SU-DHL-6 (cell line): ENCODE results near the gene CPE.

Experiments used
- EZH2phosphoT487 ChIP-seq: fragments of 200-600 bp; sonication (generic), shearing (Covaris generic); conservative IDR thresholded peaks from 2 replicates; pipeline ENCODE4 v1.6.1; 2018; ENCODE audit warnings: mild to moderate bottlenecking, antibody characterized with exemption, low read length, moderate library complexity, mixed read lengths
- TF ChIP-seq, protein P1 (sequence below): fragments of 200-600 bp; sonication (generic); IDR thresholded peaks from one replicate; pipeline ENCODE4 v1.5.1; 2017; ENCODE audit warnings: antibody characterized with exemption, mild to moderate bottlenecking, low read length, moderate library complexity; ENCODE audit not compliant: insufficient read depth, poor library complexity, severe bottlenecking

DNA sequence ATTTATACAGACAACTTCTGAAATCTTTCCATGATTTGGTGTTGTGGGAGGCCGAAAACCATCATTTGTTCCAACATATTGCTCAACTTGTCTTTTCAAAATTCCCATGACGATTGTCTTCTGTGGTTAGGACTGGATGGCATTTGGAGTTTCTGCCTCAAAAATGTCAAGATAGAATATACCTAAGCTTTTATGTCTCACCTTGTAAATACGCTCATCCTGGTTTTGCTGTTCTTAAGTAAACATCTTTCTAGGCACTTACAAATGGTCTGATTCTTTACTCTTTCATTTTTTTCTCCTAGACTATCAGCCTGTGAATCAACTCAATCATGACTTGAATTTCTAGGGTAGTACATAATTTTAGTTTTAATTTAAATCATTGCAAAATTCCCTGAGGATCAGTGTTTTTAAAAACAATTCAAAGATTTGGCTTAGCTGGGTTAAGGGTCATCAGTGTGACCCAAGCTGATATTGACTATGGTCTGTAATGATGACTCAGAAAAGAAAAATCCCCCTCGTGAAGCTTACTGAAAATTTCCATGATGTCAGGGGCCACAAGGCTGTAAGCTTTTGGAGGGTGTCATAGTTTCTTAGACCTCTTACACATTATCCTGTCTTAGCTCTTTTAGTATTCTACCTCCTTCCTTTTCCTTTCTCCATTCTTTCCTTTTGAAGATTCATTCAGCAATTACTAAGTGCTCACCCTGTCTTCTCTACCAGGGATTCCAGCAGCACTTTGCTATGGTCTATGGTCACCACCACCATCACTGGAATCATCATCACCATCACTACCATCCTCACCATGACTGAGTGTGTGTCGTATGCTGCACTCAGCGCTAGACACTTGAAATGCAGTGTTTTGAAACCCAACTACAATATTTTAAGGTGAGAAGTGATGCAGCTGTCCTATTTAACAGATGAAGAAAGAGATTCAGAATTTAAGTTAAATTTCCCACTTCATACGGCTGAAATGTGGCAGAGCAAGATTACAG, 124.4 kb downstream of the CPE start:
- TF ChIP-seq, protein P1, sequence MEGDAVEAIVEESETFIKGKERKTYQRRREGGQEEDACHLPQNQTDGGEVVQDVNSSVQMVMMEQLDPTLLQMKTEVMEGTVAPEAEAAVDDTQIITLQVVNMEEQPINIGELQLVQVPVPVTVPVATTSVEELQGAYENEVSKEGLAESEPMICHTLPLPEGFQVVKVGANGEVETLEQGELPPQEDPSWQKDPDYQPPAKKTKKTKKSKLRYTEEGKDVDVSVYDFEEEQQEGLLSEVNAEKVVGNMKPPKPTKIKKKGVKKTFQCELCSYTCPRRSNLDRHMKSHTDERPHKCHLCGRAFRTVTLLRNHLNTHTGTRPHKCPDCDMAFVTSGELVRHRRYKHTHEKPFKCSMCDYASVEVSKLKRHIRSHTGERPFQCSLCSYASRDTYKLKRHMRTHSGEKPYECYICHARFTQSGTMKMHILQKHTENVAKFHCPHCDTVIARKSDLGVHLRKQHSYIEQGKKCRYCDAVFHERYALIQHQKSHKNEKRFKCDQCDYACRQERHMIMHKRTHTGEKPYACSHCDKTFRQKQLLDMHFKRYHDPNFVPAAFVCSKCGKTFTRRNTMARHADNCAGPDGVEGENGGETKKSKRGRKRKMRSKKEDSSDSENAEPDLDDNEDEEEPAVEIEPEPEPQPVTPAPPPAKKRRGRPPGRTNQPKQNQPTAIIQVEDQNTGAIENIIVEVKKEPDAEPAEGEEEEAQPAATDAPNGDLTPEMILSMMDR: no peak
- TF ChIP-seq EZH2phosphoT487: no peak
